K562 (cell line): ENCODE results near the gene SLC15A1. TPM values are rescaled to one million over a fixed set of nuclear protein-coding genes. Genes with fewer than 3 reads are reported as not detected.

Experiments used
- ATAC-seq: fragments of 200-7000 bp; cut with Tn5 transposase; 3 replicates; pipeline ENCODE4 v1.9.1; 2020; ENCODE audit warnings: moderate library complexity
- BruUV-seq: library from RNA; stranded (reverse); fragments of 400-500 nt; replicated peaks from 2 replicates; lab custom pipeline; 2021; lab: Mats Ljungman, UMichigan
- CTCF ChIA-PET: fragments of 300-600 bp; formaldehyde crosslinking; extraction: SDS; loops from one replicate; lab custom pipeline; 2021; ENCODE audit warnings: low intra/inter-chr PET ratio; lab: Yijun Ruan, JAX
- POLR2A ChIA-PET: fragments of 300-600, 350-650 bp; sonication (Branson Sonifier 250); formaldehyde crosslinking; extraction: SDS; loops from one replicate; lab custom pipeline; 2021; ENCODE audit warnings: antibody characterized with exemption, inconsistent platforms; lab: Yijun Ruan, JAX
- DNase-seq, 4 experiments: peaks; one replicate each; pipeline versions ENCODE4 v3.0.0 to v3.0.0-alpha.2; 2011 to 2018; ENCODE audit warnings: low spot score in 3 of 4, mixed read lengths in 3 of 4; ENCODE audit errors: extremely low read depth in 1 of 4
- FAIRE-seq: peaks from 2 replicates; lab custom pipeline; 2011; peaks lifted over from hg19 to GRCh38; lab: Jason Lieb, UNC
- H2AFZ ChIP-seq: 2 replicates; pipeline ENCODE4 v1.6.0; 2011; ENCODE audit warnings: low read depth, low read length, control low read depth, inconsistent platforms
- H3K27ac ChIP-seq: fragments of 200-600 bp; 3 replicates; pipeline ENCODE4 v1.8.0; 2011; ENCODE audit warnings: low read depth, mild to moderate bottlenecking, control low read depth, inconsistent platforms, low read length, moderate library complexity, mixed read lengths; ENCODE audit errors: extremely low read depth
- H3K27me3 ChIP-seq, 2 experiments: fragments of 300-600 bp in 1 of 2; 2 replicates in 1 of 2; 3 replicates in 1 of 2; pipeline versions ENCODE4 v1.6.0 to v1.8.0; 2011; ENCODE audit warnings: inconsistent platforms in 2 of 2, low read length in 2 of 2, mild to moderate bottlenecking in 1 of 2, mixed read lengths in 1 of 2, moderate library complexity in 1 of 2; ENCODE audit not compliant: control insufficient read depth in 2 of 2, insufficient read depth in 2 of 2
- H3K36me3 ChIP-seq: fragments of 300-600 bp; 3 replicates; pipeline ENCODE4 v1.8.0; 2011; ENCODE audit warnings: mild to moderate bottlenecking, low read length, inconsistent platforms; ENCODE audit not compliant: control insufficient read depth, insufficient read depth
- H3K4me1 ChIP-seq, 2 experiments: fragments of 200-600 bp in 1 of 2; replicated peaks in 1 of 2; 2 replicates in 1 of 2; 3 replicates in 1 of 2; pipeline versions ENCODE4 v1.5.1 to v1.8.0; 2011; ENCODE audit warnings: inconsistent platforms in 2 of 2, low read length in 2 of 2, mild to moderate bottlenecking in 1 of 2, mixed read lengths in 1 of 2, moderate library complexity in 1 of 2; ENCODE audit not compliant: control insufficient read depth in 2 of 2, insufficient read depth in 2 of 2
- H3K4me2 ChIP-seq: 2 replicates; pipeline ENCODE4 v1.6.1; 2011; ENCODE audit warnings: low read length, control low read depth, inconsistent platforms, mixed read lengths; ENCODE audit not compliant: insufficient read depth
- H3K4me3 ChIP-seq: fragments of 200-600 bp; sonication (generic), shearing (Covaris generic); 2 replicates; pipeline ENCODE4 v1.5.1; 2016; ENCODE audit warnings: control low read depth, inconsistent platforms
- H3K79me2 ChIP-seq: fragments of 200-600 bp; 3 replicates; pipeline ENCODE4 v1.8.0; 2011; ENCODE audit warnings: low read length, inconsistent platforms; ENCODE audit not compliant: control insufficient read depth, insufficient read depth
- H3K9ac ChIP-seq, 2 experiments: 2 replicates each; pipeline versions ENCODE4 v1.6.0 to v1.6.1; 2011; ENCODE audit warnings: low read depth in 2 of 2, low read length in 2 of 2, control low read depth in 1 of 2, inconsistent platforms in 1 of 2, mild to moderate bottlenecking in 1 of 2, mixed read lengths in 1 of 2; ENCODE audit not compliant: insufficient read depth in 1 of 2
- H3K9me1 ChIP-seq: one replicate; pipeline ENCODE4 v1.6.0; 2011; ENCODE audit warnings: inconsistent platforms, mild to moderate bottlenecking, low read length, moderate library complexity; ENCODE audit not compliant: control insufficient read depth, insufficient read depth
- H3K9me3 ChIP-seq: replicated peaks from 2 replicates; pipeline ENCODE4 v1.5.1; 2011; ENCODE audit warnings: low read depth, low read length, inconsistent platforms; ENCODE audit not compliant: control insufficient read depth, insufficient read depth
- H4K20me1 ChIP-seq: replicated peaks from 2 replicates; pipeline ENCODE4 v1.6.1; 2011; ENCODE audit warnings: low read length, inconsistent platforms, mixed read lengths; ENCODE audit not compliant: control insufficient read depth, insufficient read depth
- CBFA2T2 ChIP-seq: fragments of 450-650 bp; conservative IDR thresholded peaks from 2 replicates; pipeline ENCODE4 v1.6.1; 2017; ENCODE audit warnings: mild to moderate bottlenecking
- IRF2 ChIP-seq: sonication (generic); formaldehyde crosslinking; IDR thresholded peaks from 2 replicates; pipeline ENCODE4 v1.8.1; 2022; ENCODE audit warnings: mild to moderate bottlenecking, missing genetic modification reagents
- MEF2D ChIP-seq: conservative IDR thresholded peaks from 2 replicates; pipeline ENCODE4 v1.6.1; 2016; ENCODE audit warnings: low read depth, missing genetic modification characterization, missing compliant biosample characterization
- PTTG1 ChIP-seq: fragments of 450-650 bp; IDR thresholded peaks from 2 replicates; pipeline ENCODE4 v1.6.1; 2016; ENCODE audit warnings: low read depth, mild to moderate bottlenecking, missing genetic modification characterization, missing compliant biosample characterization
- RFX1 ChIP-seq: fragments of 450-650 bp; IDR thresholded peaks from 2 replicates; pipeline ENCODE4 v1.6.1; 2016; ENCODE audit warnings: mild to moderate bottlenecking, moderate library complexity
- ZNF76 ChIP-seq: fragments of 250-450 bp; sonication (Bioruptor Pico); IDR thresholded peaks from 2 replicates; pipeline ENCODE4 v1.4.0; 2020; ENCODE audit warnings: mild to moderate bottlenecking, moderate library complexity, borderline replicate concordance
- WGBS: fragments of 100-300 bp; shearing (Covaris generic); methylation state at CpG from one replicate; pipeline ENCODE4 v1.1.6; 2016; ENCODE audit warnings: low coverage, mixed read lengths; ENCODE audit not compliant: insufficient coverage; ENCODE audit errors: missing lambda C conversion rate; 5-methylcytosine and 5-hydroxymethylcytosine counted together
- in situ Hi-C: fragments of 300-500 bp; cut with MboI; formaldehyde crosslinking; loops from 4 replicates; pipeline ENCODE4 v1.15.0; 2018; ENCODE audit warnings: inconsistent platforms, mixed read lengths
- intact Hi-C: fragments of 100-400 bp; cut with micrococcal nuclease; formaldehyde crosslinking; loops from 2 replicates; pipeline ENCODE4 v1.14.2; 2022
- polyA plus RNA-seq, 8 experiments: library from polyadenylated mRNA; depleted of rRNA in 4 of 8; stranded (reverse) in 5 of 8; unstranded in 3 of 8; fragments of >200 nt; fragmentation: Nextera tagmentation in 2 of 8; fragmentation: Illumina TruSeq in 1 of 8; extraction: Ambion mirVana in 2 of 8; extraction: Trizol in 1 of 8; gene quantifications; 2 replicates each; pipeline versions ENCODE4 v1.2.1 to v1.2.3, GENCODE V29; 2011 to 2014; ENCODE audit warnings: inconsistent platforms in 1 of 8, missing spikeins in 1 of 8
- total RNA-seq, 7 experiments: library from RNA; depleted of rRNA in 6 of 7; stranded (reverse); fragments of >200 nt in 6 of 7; fragmentation: Illumina TruSeq in 2 of 7; extraction: Trizol in 2 of 7; gene quantifications; 2 replicates each; pipeline versions ENCODE4 v1.2.1 to v1.2.3, GENCODE V29; 2011 to 2021; ENCODE audit warnings: low replicate concordance in 1 of 7
- TF ChIP-seq, protein P1 (sequence below): sonication (generic); formaldehyde crosslinking; IDR thresholded peaks from 2 replicates; pipeline ENCODE4 v1.8.1; 2023; ENCODE audit warnings: mild to moderate bottlenecking, missing genetic modification reagents
- TF ChIP-seq, protein P2 (sequence below), 2 experiments: fragments of 450-650 bp in 1 of 2; IDR thresholded peaks; 2 replicates each; pipeline ENCODE4 v1.6.1; 2011 to 2017; ENCODE audit warnings: low read depth in 2 of 2, antibody characterized with exemption in 1 of 2, borderline replicate concordance in 1 of 2, low read length in 1 of 2, mild to moderate bottlenecking in 1 of 2, mixed read lengths in 1 of 2; ENCODE audit not compliant: control insufficient read depth in 1 of 2
- TF ChIP-seq, protein P3 (sequence below), 2 experiments: fragments of 150-350 bp in 1 of 2; IDR thresholded peaks; 2 replicates each; pipeline ENCODE4 v1.6.1; 2012 to 2016; ENCODE audit warnings: low read depth in 2 of 2, low read length in 2 of 2, mild to moderate bottlenecking in 1 of 2, moderate library complexity in 1 of 2

Gene SLC15A1
- total and polyA plus RNA-seq, 9 of the 15 experiments (the other 6 are each of a cell fraction or from before 2014, with no cell fraction given) = not detected

DNA sequence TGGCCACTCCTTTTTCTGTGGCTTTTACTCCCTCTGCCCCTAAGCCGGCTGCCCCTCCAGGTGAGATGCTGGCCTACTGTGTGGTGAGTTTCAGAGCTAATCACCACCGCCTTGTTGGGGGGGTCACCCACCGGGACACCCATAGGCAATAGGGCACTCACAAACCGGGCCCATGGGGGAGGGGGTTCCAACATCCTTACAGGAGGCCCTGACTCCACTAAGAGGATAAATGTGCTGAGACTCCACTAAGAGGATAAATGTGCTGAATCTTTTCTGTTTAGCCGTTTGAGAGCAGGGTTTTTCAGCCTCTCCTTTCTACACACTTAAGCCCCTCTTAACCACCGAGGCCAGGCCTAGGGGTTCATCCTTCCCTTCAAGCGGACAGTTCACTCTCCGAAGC lies 73.7 kb downstream of the SLC15A1 start:
- in situ Hi-C loops = loop anchor here (10.0 kb wide), 1 partner anchor 824 kb away; no protein-coding TSS in a partner anchor
- POLR2A ChIA-PET = interaction anchor here (0.5 kb wide), 1 partner anchor 182 kb away, joined by 3 read pairs; no protein-coding TSS in a partner anchor

More for the DNA sequence above, 73.7 kb downstream of the SLC15A1 start:
- no peak for DNase-seq
- Histone ChIP-seq H4K20me1 (no peaks in the 10 kb centered on the region), H3K4me3 (no peak overlapping the region), H2AFZ (no peak overlapping the region), H3K4me2 (no peak overlapping the region), H3K9me1 (no peaks in the 10 kb centered on the region), H3K4me1 (no peaks in the 10 kb centered on the region), H3K9me3 (no peaks in the 10 kb centered on the region), H3K9ac (no peak overlapping the region), H3K27ac (no peak overlapping the region), H3K27me3 (peaks cover 2 to 35% of the 10 kb centered on the region in 2 experiments; a peak in 2 of 5 replicates), H3K36me3 (no peaks in the 10 kb centered on the region), H3K79me2 (no peaks in the 10 kb centered on the region)
- FAIRE-seq = no peak
- ATAC-seq = no peak
- BruUV-seq = no TSS peak
- intact Hi-C loops = loop anchor here (10.0 kb wide), 2 partner anchors 586 to 644 kb away; no protein-coding TSS in a partner anchor
- TF ChIP-seq RFX1 (no peak), MEF2D (tag) (no peak), IRF2 (CRISPR knock-in tag) (no peak), PTTG1 (tag) (no peak), ZNF76 (no peak), CBFA2T2 (no peak)
- TF ChIP-seq, protein P1, sequence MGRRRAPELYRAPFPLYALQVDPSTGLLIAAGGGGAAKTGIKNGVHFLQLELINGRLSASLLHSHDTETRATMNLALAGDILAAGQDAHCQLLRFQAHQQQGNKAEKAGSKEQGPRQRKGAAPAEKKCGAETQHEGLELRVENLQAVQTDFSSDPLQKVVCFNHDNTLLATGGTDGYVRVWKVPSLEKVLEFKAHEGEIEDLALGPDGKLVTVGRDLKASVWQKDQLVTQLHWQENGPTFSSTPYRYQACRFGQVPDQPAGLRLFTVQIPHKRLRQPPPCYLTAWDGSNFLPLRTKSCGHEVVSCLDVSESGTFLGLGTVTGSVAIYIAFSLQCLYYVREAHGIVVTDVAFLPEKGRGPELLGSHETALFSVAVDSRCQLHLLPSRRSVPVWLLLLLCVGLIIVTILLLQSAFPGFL = no peak
- TF ChIP-seq, protein P2, sequence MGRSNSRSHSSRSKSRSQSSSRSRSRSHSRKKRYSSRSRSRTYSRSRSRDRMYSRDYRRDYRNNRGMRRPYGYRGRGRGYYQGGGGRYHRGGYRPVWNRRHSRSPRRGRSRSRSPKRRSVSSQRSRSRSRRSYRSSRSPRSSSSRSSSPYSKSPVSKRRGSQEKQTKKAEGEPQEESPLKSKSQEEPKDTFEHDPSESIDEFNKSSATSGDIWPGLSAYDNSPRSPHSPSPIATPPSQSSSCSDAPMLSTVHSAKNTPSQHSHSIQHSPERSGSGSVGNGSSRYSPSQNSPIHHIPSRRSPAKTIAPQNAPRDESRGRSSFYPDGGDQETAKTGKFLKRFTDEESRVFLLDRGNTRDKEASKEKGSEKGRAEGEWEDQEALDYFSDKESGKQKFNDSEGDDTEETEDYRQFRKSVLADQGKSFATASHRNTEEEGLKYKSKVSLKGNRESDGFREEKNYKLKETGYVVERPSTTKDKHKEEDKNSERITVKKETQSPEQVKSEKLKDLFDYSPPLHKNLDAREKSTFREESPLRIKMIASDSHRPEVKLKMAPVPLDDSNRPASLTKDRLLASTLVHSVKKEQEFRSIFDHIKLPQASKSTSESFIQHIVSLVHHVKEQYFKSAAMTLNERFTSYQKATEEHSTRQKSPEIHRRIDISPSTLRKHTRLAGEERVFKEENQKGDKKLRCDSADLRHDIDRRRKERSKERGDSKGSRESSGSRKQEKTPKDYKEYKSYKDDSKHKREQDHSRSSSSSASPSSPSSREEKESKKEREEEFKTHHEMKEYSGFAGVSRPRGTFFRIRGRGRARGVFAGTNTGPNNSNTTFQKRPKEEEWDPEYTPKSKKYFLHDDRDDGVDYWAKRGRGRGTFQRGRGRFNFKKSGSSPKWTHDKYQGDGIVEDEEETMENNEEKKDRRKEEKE (IDR thresholded peaks at IDR 0.05; ENCODE audit: borderline replicate concordance in 1 of 2, control insufficient read depth in 1 of 2, low read depth in 2 of 2, low read length in 1 of 2) = no peak
- TF ChIP-seq, protein P3, sequence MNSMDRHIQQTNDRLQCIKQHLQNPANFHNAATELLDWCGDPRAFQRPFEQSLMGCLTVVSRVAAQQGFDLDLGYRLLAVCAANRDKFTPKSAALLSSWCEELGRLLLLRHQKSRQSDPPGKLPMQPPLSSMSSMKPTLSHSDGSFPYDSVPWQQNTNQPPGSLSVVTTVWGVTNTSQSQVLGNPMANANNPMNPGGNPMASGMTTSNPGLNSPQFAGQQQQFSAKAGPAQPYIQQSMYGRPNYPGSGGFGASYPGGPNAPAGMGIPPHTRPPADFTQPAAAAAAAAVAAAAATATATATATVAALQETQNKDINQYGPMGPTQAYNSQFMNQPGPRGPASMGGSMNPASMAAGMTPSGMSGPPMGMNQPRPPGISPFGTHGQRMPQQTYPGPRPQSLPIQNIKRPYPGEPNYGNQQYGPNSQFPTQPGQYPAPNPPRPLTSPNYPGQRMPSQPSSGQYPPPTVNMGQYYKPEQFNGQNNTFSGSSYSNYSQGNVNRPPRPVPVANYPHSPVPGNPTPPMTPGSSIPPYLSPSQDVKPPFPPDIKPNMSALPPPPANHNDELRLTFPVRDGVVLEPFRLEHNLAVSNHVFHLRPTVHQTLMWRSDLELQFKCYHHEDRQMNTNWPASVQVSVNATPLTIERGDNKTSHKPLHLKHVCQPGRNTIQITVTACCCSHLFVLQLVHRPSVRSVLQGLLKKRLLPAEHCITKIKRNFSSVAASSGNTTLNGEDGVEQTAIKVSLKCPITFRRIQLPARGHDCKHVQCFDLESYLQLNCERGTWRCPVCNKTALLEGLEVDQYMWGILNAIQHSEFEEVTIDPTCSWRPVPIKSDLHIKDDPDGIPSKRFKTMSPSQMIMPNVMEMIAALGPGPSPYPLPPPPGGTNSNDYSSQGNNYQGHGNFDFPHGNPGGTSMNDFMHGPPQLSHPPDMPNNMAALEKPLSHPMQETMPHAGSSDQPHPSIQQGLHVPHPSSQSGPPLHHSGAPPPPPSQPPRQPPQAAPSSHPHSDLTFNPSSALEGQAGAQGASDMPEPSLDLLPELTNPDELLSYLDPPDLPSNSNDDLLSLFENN (IDR thresholded peaks at IDR 0.05; ENCODE audit: low read depth in 2 of 2, low read length in 2 of 2) = no peak
- WGBS = 0% methylated on average over 6 of the region's 8 CpGs
- CTCF ChIA-PET = no interaction called here
